ENCODE measurements around the gene LDB2.

GRCh38 chr4:16890651-16891050 is 7.8 kb downstream of the LDB2 start:
- TF ChIP-seq EZH2 (optimal IDR thresholded peaks at IDR 0.05; ENCODE audit: low read depth, low read length) (no peak), CTCF (IDR thresholded peaks at IDR 0.05; ENCODE audit: low read length) (no peak)

All from MM.1S (cell line).